GM18517 (cell line): ENCODE measurements around the gene IGFBP6.
A peak's percentile ranks its signal among the peaks of the same experiment; 100 is the strongest.

Source experiments
- ATAC-seq: cut with Tn5 transposase; IDR thresholded peaks from one replicate; pipeline ENCODE4 v1.9.1; 2021; ENCODE audit warnings: mild to moderate bottlenecking, moderate library complexity; ENCODE audit not compliant: unreplicated experiment

Gene IGFBP6, protein sequence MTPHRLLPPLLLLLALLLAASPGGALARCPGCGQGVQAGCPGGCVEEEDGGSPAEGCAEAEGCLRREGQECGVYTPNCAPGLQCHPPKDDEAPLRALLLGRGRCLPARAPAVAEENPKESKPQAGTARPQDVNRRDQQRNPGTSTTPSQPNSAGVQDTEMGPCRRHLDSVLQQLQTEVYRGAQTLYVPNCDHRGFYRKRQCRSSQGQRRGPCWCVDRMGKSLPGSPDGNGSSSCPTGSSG

DNA sequence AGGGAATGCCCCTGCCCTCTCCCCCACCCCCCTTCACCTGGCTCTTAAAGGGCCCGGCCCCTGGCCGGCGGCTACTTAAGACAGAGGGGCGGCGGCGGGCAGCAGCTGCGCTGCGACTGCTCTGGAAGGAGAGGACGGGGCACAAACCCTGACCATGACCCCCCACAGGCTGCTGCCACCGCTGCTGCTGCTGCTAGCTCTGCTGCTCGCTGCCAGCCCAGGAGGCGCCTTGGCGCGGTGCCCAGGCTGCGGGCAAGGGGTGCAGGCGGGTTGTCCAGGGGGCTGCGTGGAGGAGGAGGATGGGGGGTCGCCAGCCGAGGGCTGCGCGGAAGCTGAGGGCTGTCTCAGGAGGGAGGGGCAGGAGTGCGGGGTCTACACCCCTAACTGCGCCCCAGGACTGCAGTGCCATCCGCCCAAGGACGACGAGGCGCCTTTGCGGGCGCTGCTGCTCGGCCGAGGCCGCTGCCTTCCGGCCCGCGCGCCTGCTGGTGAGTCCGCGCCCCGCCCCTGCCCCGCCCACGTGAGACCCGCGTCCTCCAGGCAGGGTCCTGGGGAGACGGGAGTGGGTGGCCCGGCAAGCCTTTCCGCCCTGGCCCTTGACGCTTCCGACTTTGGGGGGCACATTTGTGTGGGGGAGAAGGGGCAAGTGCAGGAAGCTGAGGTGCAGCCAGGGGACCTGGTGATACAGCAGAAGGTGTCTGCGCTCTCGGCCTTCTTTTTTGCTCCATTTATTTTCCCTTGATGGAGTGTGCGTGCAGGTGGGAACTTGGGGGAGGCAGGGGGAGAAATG is at the start of gene IGFBP6:
Gene IGFBP6 (plus strand): TSS at position 104 of the 790 bp plus-strand sequence. CDS start 51 bp downstream, at position 155.
- no peak for ATAC-seq

DNA sequence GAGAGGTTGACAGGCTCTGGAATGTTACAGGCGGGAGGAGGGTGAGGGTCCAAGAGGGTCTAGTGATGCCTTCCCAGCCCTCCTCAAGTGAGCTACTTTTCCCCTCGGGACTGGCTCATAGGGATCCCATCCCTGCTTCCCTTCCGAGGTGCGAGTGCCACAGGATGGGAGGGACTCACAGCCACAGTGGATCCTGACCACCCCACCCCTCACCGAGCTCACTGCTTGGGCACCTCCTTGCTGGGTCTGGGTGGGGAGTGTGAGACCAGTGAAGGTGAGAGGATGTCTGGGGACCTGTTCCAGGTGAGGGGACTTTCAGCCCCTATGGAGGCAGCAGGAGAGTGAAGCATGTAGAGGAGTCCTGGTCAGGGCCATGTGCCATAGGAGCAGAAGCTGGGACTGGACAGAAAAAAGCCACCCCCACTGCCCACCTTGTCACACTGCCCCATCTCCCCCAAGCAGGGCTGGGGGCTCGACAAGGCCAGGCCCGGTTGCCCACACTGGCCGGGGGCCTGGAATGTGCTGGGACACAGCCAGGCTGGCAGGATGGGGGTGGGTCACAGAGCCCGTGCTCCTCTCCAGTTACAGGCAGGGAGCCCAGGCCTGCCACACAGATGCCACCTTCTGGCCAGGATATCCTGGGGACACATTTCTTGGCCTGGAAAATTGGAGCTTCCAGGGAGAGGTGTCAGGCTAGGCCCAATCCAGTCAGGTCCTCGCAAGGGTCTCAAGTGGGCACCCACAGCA is 49.3 kb upstream of the IGFBP6 start:
- ATAC-seq, result no peak

DNA sequence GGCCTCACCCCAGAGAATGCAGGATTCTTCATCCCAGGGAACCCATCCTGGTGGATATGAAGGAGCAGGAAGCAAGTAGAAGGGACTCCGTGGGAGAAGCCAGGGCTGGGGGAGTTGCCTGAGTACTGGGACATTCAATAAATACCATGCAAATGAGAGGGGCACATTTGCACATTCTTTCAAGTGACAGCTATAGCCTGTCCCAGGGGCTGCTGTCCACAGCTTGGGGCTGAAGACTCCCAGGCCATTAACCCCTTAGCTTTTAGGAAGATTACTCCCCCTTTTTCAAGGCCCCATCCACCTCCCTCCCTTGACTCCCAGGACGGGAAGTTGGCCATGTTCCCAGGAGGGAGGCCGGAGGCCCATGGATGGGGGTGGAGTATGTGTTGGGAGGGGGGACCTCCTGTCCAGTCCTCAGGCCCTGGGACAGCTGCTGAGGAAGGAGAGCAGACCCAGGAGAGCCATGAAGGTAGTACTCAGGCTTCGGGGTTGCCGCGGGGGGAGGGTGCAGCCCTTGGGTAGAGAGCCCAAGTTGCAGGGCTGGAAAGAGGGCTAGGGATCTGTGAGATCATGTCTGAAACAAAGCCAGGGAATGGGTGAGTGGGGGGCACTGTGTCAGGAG is 48.6 kb upstream of the IGFBP6 start:
- ATAC-seq, result no peak

DNA sequence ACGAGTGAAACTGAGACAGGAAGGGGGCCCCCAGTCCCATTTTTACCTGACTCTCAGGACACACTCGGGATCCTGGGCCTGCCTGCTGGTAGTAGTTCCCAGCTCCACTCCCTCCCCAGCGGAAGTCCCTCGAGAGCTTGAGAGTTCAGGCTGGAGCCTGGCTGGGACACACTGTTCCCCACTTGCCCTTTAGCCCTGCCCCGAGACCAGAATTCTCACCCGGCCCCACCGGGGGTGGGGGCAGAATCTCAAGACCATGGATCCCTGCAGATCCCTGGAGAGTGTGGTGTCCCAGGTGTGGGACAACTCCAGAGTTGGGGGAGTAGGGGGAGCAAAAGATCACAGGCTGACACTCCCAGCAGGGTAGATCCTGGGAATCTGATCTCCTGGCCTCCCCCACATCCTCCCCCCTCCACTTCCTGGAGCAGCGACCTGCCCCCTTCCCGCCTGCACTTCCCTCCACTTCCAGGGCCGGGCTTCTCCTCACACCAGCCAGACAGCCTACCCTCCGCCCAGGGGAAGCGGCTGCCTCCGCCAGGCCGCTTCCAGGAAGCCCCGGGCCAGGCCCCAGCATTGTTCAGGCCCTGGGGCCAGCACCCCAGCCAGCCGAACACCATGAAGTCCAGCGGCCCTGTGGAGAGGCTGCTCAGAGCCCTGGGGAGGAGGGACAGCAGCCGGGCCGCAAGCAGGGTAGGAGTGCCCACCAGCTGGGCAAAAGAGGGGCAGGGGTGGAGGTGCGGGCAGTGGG is 47.7 kb upstream of the IGFBP6 start, which contains the start of gene TNS2:
Gene TNS2 (plus strand): TSS at position 495 of the 748 bp plus-strand sequence. CDS start 121 bp downstream, at position 616.
- no peak for ATAC-seq

DNA sequence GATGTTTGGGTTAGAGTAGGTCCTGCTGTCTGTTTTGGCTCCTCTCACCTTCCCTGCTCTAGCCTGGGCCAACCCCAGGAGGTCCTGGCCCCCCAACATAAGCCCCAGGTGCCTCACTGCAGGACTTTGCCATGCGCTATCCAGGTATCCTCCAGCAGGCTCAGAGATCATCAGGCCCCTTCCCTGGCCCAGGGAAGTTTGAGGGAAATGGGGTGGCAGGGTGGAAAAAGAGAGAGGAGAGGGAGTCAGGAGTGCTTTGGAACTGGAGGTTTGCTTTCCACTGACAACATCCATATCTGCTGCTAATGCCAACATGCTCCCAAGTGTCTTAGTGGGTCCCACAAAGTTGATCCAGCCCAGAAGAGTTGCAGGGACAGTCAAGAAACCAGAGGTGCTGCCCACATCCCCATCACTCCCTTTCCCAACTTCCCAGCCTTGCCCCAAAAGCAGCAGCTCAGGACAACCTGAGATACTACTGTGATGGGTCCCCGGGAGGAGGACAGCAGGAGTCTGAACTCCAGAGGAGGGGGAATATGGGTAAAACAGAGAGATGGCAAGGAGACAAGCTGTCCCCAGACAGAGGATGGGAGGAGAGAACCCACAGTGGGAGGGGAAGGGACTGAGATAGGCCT is 46.9 kb upstream of the IGFBP6 start:
- ATAC-seq, result no peak

DNA sequence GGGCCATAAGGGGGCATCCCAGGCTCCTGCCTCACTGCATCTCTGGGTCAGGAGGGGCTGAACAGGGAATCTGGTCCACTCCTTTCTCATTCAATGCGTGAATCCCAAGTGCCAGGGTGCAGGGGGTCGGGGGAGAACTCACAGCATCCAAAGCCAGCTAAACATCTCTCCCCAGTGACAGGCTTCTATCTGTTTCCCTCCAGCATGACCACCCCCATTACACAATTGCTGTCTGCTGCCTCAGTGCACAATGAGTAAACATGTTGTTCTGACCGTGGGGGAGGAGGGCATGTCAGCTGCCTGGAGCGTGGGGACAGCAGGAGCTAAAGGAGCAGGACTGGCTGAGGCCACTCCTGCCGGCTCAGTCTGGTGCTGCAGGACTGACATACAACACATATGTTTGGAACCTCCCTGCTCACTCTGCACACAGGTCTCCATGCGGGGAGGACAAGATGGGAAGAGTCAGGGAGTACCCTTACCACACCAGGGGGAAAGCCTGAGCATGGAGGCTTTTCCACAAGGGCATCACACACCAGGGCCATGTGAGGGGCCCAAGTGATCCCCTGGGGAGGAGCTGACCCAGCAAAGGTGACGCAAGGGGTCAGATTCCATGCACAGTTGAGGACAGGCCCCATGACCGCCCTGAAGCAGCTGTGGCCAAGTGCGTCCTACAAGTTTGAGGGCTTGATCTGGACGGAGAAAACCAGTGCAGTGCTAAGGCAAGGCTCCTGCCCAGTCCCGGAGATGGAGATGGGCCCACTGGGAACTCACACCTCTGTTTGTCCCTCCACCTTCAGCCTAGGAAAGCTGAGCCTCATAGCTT is 46.2 kb upstream of the IGFBP6 start:
- no peak for ATAC-seq

DNA sequence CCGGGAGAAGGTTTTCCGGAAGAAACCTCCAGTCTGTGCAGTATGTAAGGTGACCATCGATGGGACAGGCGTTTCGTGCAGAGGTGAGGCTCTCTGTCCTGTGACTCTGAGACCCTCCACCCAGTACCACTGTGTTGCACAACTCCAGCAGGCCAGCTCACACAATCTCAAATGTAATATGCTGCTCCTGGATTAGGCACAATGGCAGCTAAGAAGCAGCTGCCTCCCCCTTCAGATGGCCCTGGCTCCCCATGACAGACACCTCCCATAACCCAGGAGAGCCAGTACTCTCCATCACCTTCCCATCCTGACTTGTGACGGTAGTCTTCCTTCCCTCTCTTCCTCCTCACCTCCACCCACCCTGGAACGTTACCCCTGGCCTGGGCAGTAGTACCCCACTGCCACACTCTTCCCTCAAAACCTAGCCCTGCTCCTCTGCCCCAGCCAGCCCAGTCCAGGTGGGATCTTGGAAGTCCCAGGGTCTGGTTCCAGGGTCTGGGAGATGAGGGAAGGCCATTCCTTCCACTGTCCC is 45.5 kb upstream of the IGFBP6 start:
- no peak for ATAC-seq

DNA sequence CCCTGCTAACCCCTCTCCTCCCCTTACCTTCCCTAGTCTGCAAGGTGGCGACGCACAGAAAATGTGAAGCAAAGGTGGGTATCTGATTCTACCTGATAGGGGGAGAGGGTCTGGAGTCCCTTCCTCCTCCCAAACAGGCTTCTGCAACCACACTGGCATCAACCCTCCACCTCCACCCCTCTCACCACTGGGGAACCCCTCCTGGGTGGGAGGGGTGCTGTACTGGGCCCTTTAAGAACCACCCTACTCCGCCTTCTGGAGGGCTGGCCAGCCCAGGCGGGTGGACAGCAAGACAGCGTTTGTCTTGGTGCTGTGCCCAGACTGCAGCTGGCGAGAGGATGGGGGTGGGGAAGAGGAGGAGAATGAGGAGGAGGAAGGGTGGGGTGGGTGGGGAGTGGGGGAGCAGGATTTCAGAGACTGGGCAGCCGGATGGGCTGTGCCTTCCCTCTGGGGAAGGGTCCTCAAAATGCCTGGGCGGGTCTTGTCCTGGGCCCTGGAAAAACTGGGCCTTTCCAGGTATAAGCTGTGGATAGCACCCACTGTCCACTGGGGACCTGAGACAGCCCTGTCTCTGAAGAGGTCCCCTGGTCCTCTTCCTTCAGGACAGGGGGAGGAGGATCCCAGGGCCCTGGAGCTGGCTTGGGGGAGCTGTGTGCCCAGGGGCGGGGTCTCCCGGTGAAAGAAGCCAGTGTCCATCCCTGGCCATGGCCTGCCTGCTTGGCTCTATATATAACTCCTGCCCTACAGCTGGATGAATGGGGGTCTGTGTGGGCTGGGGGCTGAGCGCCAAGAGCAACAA is 44.8 kb upstream of the IGFBP6 start:
- ATAC-seq, result no peak

DNA sequence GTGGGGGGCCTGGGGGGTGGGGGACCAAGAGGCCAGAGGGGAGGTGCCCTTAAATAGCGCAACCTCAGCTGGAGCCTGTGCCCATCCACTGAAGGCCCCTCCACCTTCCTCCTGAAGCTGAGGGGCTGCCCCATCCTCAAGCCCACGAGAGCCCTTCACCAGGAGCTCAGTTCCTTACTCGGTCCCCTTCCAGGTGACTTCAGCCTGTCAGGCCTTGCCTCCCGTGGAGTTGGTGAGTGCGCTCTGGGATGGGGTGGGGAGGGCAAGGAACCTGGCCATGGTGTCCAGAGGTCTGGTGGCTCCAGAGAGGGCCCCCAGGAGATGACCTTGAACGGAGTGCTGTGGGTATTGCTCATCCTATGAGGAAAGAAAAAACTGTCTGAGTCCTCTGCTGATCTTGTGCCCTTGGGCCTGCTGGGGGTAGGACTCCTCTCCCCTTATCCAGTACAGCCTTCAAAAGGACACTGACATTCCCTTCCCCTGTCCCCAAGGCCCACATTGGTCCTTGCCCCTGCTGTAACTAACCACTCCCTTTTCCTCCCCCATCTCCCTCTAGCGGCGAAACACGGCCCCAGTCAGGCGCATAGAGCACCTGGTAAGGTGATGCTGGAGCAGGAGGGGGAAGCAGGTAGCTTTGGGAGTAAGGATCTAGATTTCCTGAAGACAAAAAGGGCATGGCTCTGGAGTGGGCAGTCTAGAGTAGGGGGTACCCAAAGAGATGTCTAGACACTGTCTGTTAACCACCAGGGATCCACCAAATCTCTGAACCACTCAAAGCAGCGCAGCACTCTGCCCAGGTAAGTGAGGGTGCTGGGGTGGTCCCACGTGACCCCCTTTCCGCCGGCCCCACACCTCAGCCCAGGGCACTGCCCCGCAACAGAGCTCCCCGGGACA is 44.0 kb upstream of the IGFBP6 start:
- no peak for ATAC-seq

DNA sequence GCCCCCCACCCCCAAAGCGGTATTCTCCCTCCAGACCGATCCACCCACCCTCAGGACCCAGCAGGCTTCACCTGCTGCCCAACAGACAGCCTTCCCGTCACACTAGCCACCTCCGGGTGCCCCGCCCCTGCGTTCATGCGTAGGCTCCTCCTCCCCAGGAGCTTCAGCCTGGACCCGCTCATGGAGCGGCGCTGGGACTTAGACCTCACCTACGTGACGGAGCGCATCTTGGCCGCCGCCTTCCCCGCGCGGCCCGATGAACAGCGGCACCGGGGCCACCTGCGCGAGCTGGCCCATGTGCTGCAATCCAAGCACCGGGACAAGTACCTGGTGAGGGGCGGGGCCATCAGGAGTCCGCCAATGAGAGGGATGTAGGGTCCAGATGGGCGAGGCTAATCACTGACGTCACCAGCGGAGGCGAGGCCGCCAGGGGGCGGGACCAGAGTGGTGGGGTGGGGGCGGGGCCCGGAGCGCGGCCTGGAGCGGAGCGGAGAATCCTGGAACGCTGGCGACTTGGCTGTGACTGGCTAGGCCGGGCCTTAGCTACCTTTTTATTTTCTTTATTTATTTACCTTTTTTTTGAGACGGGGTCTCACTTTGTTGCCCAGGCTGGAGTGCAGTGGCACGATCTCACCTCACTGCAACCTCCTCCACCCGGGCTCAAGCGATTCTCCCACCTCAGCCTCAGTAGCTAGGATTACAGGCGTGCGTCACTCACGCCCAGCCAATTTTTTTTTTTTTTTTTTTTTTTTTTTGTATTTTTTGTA is 43.2 kb upstream of the IGFBP6 start:
- peak; percentile 87 for ATAC-seq

DNA sequence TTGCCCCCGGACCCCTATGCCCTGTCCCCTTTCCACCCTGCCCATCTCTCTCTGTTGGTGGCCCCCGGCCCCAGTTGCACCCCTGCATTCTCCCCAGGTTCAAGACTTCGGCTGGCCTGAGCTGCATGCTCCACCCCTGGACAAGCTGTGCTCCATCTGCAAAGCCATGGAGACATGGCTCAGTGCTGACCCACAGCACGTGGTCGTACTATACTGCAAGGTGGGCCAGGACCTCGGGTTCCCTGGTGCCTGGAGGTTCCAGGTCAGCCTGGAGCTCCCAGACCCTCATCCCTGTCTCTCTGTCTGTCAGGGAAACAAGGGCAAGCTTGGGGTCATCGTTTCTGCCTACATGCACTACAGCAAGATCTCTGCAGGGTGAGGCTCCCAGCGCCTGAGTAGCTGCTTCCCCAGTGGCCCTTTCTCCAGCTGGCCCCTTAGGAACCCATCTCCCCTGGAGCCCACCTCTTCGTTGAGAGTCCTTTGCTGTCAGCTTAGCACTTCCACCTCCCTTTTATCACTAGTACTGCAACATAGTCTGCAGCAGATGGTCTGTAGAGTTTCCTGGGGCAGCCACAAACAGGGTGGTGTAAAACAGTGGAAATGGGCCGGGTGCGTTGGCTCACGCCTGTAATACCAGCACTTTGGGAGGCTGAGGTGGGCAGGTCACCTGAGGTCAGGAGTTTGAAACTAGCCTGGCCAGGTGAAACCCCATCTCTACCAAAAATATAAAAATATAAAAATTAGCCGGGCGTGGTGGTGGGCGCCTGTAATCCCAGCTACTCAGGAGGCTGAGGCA is 41.8 kb upstream of the IGFBP6 start:
- ATAC-seq, result no peak

DNA sequence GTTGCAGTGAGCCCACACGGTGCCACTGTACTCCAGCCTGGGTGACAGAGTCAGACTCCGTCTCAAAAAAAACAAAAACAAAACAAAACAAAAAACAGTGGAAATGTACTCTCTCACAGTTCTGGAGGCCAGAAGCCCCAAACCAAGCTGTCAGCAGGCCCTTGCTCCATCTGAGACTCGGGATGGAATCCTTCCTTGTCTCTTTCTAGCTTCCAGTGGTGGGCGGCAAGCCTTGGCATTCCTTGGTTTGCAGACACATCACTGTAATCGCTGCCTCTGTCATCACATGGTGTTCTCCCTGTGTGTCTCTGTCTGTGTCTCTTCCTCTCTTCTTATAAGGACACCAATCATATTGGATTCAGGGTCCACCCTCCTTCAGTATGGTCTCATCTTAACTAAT is 41.2 kb upstream of the IGFBP6 start:
- no peak for ATAC-seq

DNA sequence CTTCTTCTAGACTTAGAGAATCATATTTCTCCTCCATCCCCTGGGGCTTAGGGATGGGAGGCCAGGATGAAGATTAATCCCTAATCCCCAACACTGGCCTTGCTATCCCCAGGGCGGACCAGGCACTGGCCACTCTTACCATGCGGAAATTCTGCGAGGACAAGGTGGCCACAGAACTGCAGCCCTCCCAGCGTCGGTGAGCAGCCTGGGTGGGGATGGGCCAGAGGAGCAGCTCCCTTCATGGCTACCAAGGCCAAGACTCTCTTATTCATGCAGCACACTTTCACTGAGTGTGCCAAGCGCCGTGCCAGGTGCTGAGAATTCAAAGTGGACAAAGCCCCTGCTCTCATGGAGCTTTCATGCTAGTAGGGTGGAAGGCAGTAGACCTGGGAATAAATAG is 40.6 kb upstream of the IGFBP6 start:
- no peak for ATAC-seq

DNA sequence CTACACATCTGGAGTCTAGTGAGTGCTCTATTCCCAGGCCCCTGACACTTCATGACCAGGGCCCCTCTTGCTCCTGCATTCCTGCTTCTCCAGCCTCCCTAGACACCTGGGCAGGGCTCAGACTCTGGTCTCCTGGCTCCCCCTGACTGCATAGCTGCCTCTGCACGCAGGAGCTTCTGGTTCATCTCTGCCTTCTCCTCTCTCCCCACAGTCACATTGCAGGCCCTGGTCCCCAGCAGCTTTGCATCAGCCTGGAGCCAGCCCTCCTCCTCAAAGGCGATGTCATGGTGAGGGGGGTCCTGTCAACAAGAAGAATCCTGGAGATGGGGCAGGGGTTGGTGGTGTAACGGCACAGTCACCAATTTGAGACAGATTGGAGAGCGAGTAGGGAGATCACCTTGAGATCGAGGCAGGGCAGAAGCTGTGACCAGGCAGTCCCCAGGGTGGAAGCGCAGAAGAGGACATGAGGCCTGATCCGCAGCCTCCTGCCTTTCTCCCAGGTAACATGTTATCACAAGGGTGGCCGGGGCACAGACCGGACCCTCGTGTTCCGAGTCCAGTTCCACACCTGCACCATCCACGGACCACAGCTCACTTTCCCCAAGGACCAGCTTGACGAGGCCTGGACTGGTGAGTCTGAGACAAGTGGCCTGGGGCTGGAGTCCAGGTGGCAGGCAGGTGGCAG is 39.5 kb upstream of the IGFBP6 start:
- ATAC-seq, result no peak
